AML-193 (cell line): ENCODE measurements around the gene DTNA.
"Not testable (repeated sequence)": the region's sequence is repeated elsewhere in the genome, so short reads cannot be mapped to it uniquely, and the experiment has no call there.

Source experiments
- DNase-seq, 2 experiments: peaks; one replicate each; lab custom pipeline; 2025; lab: John Stamatoyannopoulos, UW

The DTNA gene

GRCh38 chr18:34904994-34905393 lies 194.9 kb downstream of the DTNA start:
- DNase-seq: no peak

GRCh38 chr18:34906985-34907384 lies 196.9 kb downstream of the DTNA start:
- not testable (repeated sequence) for DNase-seq

- DNase-seq: no peak
Measured at GRCh38 chr18:34909637-34910364, 199.7 kb downstream of the DTNA start.

- DNase-seq: no peak
Measured at GRCh38 chr18:34911081-34911480, 201.0 kb downstream of the DTNA start.

- DNase-seq: no peak
Measured at GRCh38 chr18:34911661-34912384, 201.7 kb downstream of the DTNA start.

- DNase-seq: peak; percentile 6 to 21
Measured at GRCh38 chr18:34913837-34914661, 204.0 kb downstream of the DTNA start.

- DNase-seq: no peak
Measured at GRCh38 chr18:34915046-34915445, 204.9 kb downstream of the DTNA start.

- not testable (repeated sequence) for DNase-seq
Measured at GRCh38 chr18:34916539-34916938, 206.4 kb downstream of the DTNA start.

- no peak for DNase-seq
Measured at GRCh38 chr18:34918856-34919255, 208.8 kb downstream of the DTNA start.

GRCh38 chr18:34921226-34921625 lies 211.1 kb downstream of the DTNA start:
- DNase-seq: no peak

GRCh38 chr18:34921811-34922385 lies 211.8 kb downstream of the DTNA start:
- no peak for DNase-seq

GRCh38 chr18:34922594-34922993 lies 212.5 kb downstream of the DTNA start:
- not testable (repeated sequence) for DNase-seq

GRCh38 chr18:34923911-34924310 lies 213.8 kb downstream of the DTNA start:
- no peak for DNase-seq

GRCh38 chr18:34926683-34927082 lies 216.6 kb downstream of the DTNA start:
- no peak for DNase-seq

GRCh38 chr18:34928088-34928753 lies 218.1 kb downstream of the DTNA start:
- no peak for DNase-seq

GRCh38 chr18:34928754-34929335 lies 218.7 kb downstream of the DTNA start:
- DNase-seq: no peak

GRCh38 chr18:34929336-34929780 lies 219.3 kb downstream of the DTNA start:
- DNase-seq: no peak

- no peak for DNase-seq
Measured at GRCh38 chr18:34932363-34932762, 222.3 kb downstream of the DTNA start.

GRCh38 chr18:34932792-34933466 lies 222.8 kb downstream of the DTNA start:
- no peak for DNase-seq

- DNase-seq: no peak
Measured at GRCh38 chr18:34933909-34934661, 224.0 kb downstream of the DTNA start.
